Muscle layer of colon (tissue), 2 donors: ENCODE measurements around the gene PDCD5.
"Not testable (repeated sequence)": the region's sequence is repeated elsewhere in the genome, so short reads cannot be mapped to it uniquely, and the experiment has no call there.

ENCODE experiments used
- H3K27ac ChIP-seq: one replicate; pipeline ENCODE4 v1.7.0; 2013; ENCODE audit warnings: low read depth, mild to moderate bottlenecking, low read length, moderate library complexity
- H3K27me3 ChIP-seq, 2 donors: one replicate each; pipeline ENCODE4 v1.7.0; 2013; ENCODE audit warnings: low read length in 2 of 2, mild to moderate bottlenecking in 2 of 2; ENCODE audit not compliant: insufficient read depth in 2 of 2, control insufficient read depth in 1 of 2
- H3K36me3 ChIP-seq: one replicate; pipeline ENCODE4 v1.7.0; 2013; ENCODE audit warnings: mild to moderate bottlenecking, low read length; ENCODE audit not compliant: insufficient read depth
- H3K4me1 ChIP-seq: one replicate; pipeline ENCODE4 v1.7.0; 2013; ENCODE audit warnings: mild to moderate bottlenecking, low read length; ENCODE audit not compliant: insufficient read depth
- H3K4me3 ChIP-seq, 2 donors: one replicate each; pipeline ENCODE4 v1.7.0; 2013; ENCODE audit warnings: low read length in 2 of 2, low read depth in 1 of 2, mild to moderate bottlenecking in 1 of 2, moderate library complexity in 1 of 2
- H3K9ac ChIP-seq: one replicate; pipeline ENCODE4 v1.7.0; 2013; ENCODE audit warnings: low read length
- H3K9me3 ChIP-seq: one replicate; pipeline ENCODE4 v1.7.0; 2013; ENCODE audit warnings: mild to moderate bottlenecking, low read length
- donor health status: abdominal sarcoma.
- donor health status: Adenocarcinoma of cecum.

Gene PDCD5

GRCh38 chr19:32558607-32559228 lies 22.3 kb upstream of the PDCD5 start:
- Histone ChIP-seq H3K36me3 (no peaks in the 10 kb centered on the region), H3K4me1 (no peaks in the 10 kb centered on the region), H3K9me3 (no peaks in the 10 kb centered on the region), H3K27me3 (no peaks in the 10 kb centered on the region), H3K27ac (no peak overlapping the region), H3K4me3 (no peak overlapping the region), H3K9ac (no peak overlapping the region)

- Histone ChIP-seq H3K27ac (no peak overlapping the region), H3K4me1 (no peaks in the 10 kb centered on the region), H3K27me3 (peaks cover 0 to 3% of the 10 kb centered on the region in 2 donors), H3K9me3 (no peaks in the 10 kb centered on the region), H3K4me3 (no peak overlapping the region), H3K9ac (no peak overlapping the region), H3K36me3 (no peaks in the 10 kb centered on the region)
Observed at GRCh38 chr19:32563761-32564160, 17.2 kb upstream of the PDCD5 start.

GRCh38 chr19:32566246-32566830 lies 14.7 kb upstream of the PDCD5 start:
- no peaks in the 10 kb centered on the region for H3K9me3 ChIP-seq
- H3K27me3 ChIP-seq, result peaks cover 0 to 3% of the 10 kb centered on the region in 2 donors
- no peak overlapping the region for H3K27ac ChIP-seq
- no peaks in the 10 kb centered on the region for H3K36me3 ChIP-seq
- H3K4me3 ChIP-seq, result no peak overlapping the region
- no peak overlapping the region for H3K9ac ChIP-seq
- no peaks in the 10 kb centered on the region for H3K4me1 ChIP-seq

GRCh38 chr19:32567486-32567885 lies 13.5 kb upstream of the PDCD5 start:
- no peaks in the 10 kb centered on the region for H3K36me3 ChIP-seq

GRCh38 chr19:32570081-32570785 lies 10.8 kb upstream of the PDCD5 start:
- no peaks in the 10 kb centered on the region for H3K4me1 ChIP-seq
- H3K9ac ChIP-seq, result no peak overlapping the region
- no peaks in the 10 kb centered on the region for H3K36me3 ChIP-seq
- peaks cover 0 to 3% of the 10 kb centered on the region in 2 donors for H3K27me3 ChIP-seq
- no peak overlapping the region for H3K4me3 ChIP-seq
- no peak overlapping the region for H3K27ac ChIP-seq
- H3K9me3 ChIP-seq, result no peaks in the 10 kb centered on the region

More at GRCh38 chr19:32567486-32567885, 13.5 kb upstream of the PDCD5 start:
- no peaks in the 10 kb centered on the region for H3K4me1 ChIP-seq
- no peaks in the 10 kb centered on the region for H3K9me3 ChIP-seq
- peaks cover 0 to 3% of the 10 kb centered on the region in 2 donors for H3K27me3 ChIP-seq
- H3K4me3 ChIP-seq, result no peak overlapping the region
- H3K27ac ChIP-seq, result no peak overlapping the region
- no peak overlapping the region for H3K9ac ChIP-seq

- H3K4me3 ChIP-seq, H3K4me1 ChIP-seq, H3K36me3 ChIP-seq, H3K9ac ChIP-seq, H3K27me3 ChIP-seq, H3K9me3 ChIP-seq, H3K27ac ChIP-seq: not testable (repeated sequence)
Observed at GRCh38 chr19:32571471-32572075, 9.4 kb upstream of the PDCD5 start.

GRCh38 chr19:32572700-32573491 lies 8.1 kb upstream of the PDCD5 start:
- not testable (repeated sequence) for H3K36me3 ChIP-seq, H3K27ac ChIP-seq, H3K9ac ChIP-seq, H3K4me1 ChIP-seq, H3K4me3 ChIP-seq, H3K9me3 ChIP-seq, H3K27me3 ChIP-seq

GRCh38 chr19:32573492-32573794 lies 7.5 kb upstream of the PDCD5 start:
- no peak overlapping the region for H3K27ac ChIP-seq
- H3K27me3 ChIP-seq, result no peaks in the 10 kb centered on the region
- no peak overlapping the region for H3K4me3 ChIP-seq
- H3K9ac ChIP-seq, result no peak overlapping the region
- no peaks in the 10 kb centered on the region for H3K36me3 ChIP-seq
- H3K9me3 ChIP-seq, result no peaks in the 10 kb centered on the region
- H3K4me1 ChIP-seq, result no peaks in the 10 kb centered on the region

- no peaks in the 10 kb centered on the region for H3K27me3 ChIP-seq
- H3K9me3 ChIP-seq, result no peaks in the 10 kb centered on the region
- no peaks in the 10 kb centered on the region for H3K36me3 ChIP-seq
- no peak overlapping the region for H3K27ac ChIP-seq
- H3K9ac ChIP-seq, result no peak overlapping the region
- H3K4me1 ChIP-seq, result peaks cover 4% of the 10 kb centered on the region
- no peak overlapping the region for H3K4me3 ChIP-seq
Observed at GRCh38 chr19:32576790-32577189, 4.2 kb upstream of the PDCD5 start.

- Histone ChIP-seq H3K4me1 (peaks cover 18% of the 10 kb centered on the region), H3K36me3 (no peaks in the 10 kb centered on the region), H3K9ac (no peak overlapping the region), H3K27ac (no peak overlapping the region), H3K4me3 (peak overlapping the region; percentile 71 to 86), H3K9me3 (no peaks in the 10 kb centered on the region), H3K27me3 (no peaks in the 10 kb centered on the region)
Observed at GRCh38 chr19:32580353-32580900, 563 bp upstream of the PDCD5 start.

GRCh38 chr19:32581705-32582179 lies 752 bp downstream of the PDCD5 start:
- Histone ChIP-seq H3K36me3 (peaks cover 9% of the 10 kb centered on the region), H3K27ac (peak overlapping the region; percentile 87), H3K4me3 (peak overlapping the region; percentile 86 to 94), H3K9ac (peak overlapping the region; percentile 62), H3K9me3 (no peaks in the 10 kb centered on the region), H3K4me1 (peaks cover 18% of the 10 kb centered on the region), H3K27me3 (no peaks in the 10 kb centered on the region)
